D721Med (cell line): ENCODE results near the gene PECR.

Experiments
- DNase-seq: peaks from one replicate; pipeline ENCODE4 v3.0.0; 2011; ENCODE audit warnings: low spot score; ENCODE audit not compliant: insufficient read length
- FAIRE-seq: peaks from 2 replicates; lab custom pipeline; 2011; peaks lifted over from hg19 to GRCh38; lab: Jason Lieb, UNC
- CTCF ChIP-seq: IDR thresholded peaks from 2 replicates; pipeline ENCODE4 v1.5.1; 2012; ENCODE audit warnings: mild to moderate bottlenecking, control low read depth; ENCODE audit not compliant: insufficient read depth; ENCODE audit errors: missing control alignments

PECR gene

GRCh38 chr2:216003876-216004696, 77.5 kb downstream of the PECR start:
- no peak for TF ChIP-seq CTCF
- no peak for DNase-seq
- no peak for FAIRE-seq

GRCh38 chr2:216002693-216003092, 78.9 kb downstream of the PECR start:
- FAIRE-seq (no peak), DNase-seq (no peak)
- no peak for TF ChIP-seq CTCF

GRCh38 chr2:216002101-216002678, 79.4 kb downstream of the PECR start:
- no peak for DNase-seq
- TF ChIP-seq CTCF, result no peak
- no peak for FAIRE-seq

- no peak for FAIRE-seq
- DNase-seq, result no peak
- TF ChIP-seq CTCF, result no peak
These were observed 80.2 kb downstream of the PECR start for GRCh38 chr2:216001216-216002100.

GRCh38 chr2:215998636-215999035, 83.0 kb downstream of the PECR start:
- TF ChIP-seq CTCF, result no peak
- no peak for FAIRE-seq
- DNase-seq, result no peak

- DNase-seq (no peak), FAIRE-seq (no peak)
- no peak for TF ChIP-seq CTCF
These were observed 84.4 kb downstream of the PECR start for GRCh38 chr2:215997219-215997618.
